Tibial nerve (tissue), 4 donors: ENCODE measurements around the gene PRMT2. TPM values are rescaled to one million over a fixed set of nuclear protein-coding genes. Genes with fewer than 3 reads are reported as not detected.

Source experiments
- DNase-seq, 2 donors: peaks; one replicate each; pipeline ENCODE4 v3.0.0-alpha.2; 2019; ENCODE audit warnings: low spot score in 2 of 2
- H3K27ac ChIP-seq, 4 donors: fragments of 200-600 bp; sonication (generic) in 3 of 4; one replicate each; pipeline ENCODE4 v1.5.1; 2017 to 2019; ENCODE audit warnings: mild to moderate bottlenecking in 1 of 4
- H3K27me3 ChIP-seq, 2 donors: fragments of 200-600 bp; sonication (generic) in 1 of 2; one replicate each; pipeline versions ENCODE4 v1.5.1 to v1.6.0; 2017 to 2019
- H3K36me3 ChIP-seq, 3 donors: fragments of 200-600 bp; sonication (generic); one replicate each; pipeline ENCODE4 v1.5.1; 2018 to 2019
- H3K4me1 ChIP-seq, 4 donors: fragments of 200-600 bp; sonication (generic) in 3 of 4; one replicate each; pipeline ENCODE4 v1.5.1; 2017 to 2019
- H3K4me3 ChIP-seq, 4 donors: fragments of 200-600 bp; sonication (generic) in 3 of 4; one replicate each; pipeline ENCODE4 v1.5.1; 2017 to 2019; ENCODE audit warnings: mild to moderate bottlenecking in 1 of 4, moderate library complexity in 1 of 4
- H3K9me3 ChIP-seq, 4 donors: fragments of 200-600 bp; sonication (generic) in 3 of 4; one replicate each; pipeline ENCODE4 v1.5.1; 2017 to 2019
- CTCF ChIP-seq, 5 experiments: fragments of 200-600 bp in 3 of 5; fragments of 450-650 bp in 2 of 5; sonication (generic) in 3 of 5; IDR thresholded peaks; one replicate each; pipeline ENCODE4 v1.5.1; 2016 to 2019; ENCODE audit warnings: antibody characterized with exemption in 5 of 5, mild to moderate bottlenecking in 3 of 5, moderate library complexity in 2 of 5
- EP300 ChIP-seq, 2 donors: sonication (generic); formaldehyde crosslinking; IDR thresholded peaks; one replicate each; pipeline ENCODE4 v1.6.1; 2017; ENCODE audit warnings: antibody characterized with exemption in 2 of 2, mild to moderate bottlenecking in 1 of 2
- POLR2A ChIP-seq, 2 donors: fragments of 450-650 bp; IDR thresholded peaks; one replicate each; pipeline ENCODE4 v1.6.1; 2017; ENCODE audit warnings: antibody characterized with exemption in 2 of 2, mild to moderate bottlenecking in 2 of 2, moderate library complexity in 2 of 2
- WGBS, 2 donors: methylation state at CpG; one replicate each; pipeline ENCODE4 v1.1.5; 2018; 5-methylcytosine and 5-hydroxymethylcytosine counted together
- total RNA-seq, 4 donors: library from RNA; depleted of rRNA; stranded (reverse); fragments of >200 nt; gene quantifications; one replicate each; pipeline ENCODE4 v1.1.0, GENCODE V29; 2016

The PRMT2 gene
- total RNA-seq, 4 donors from 2014 or later: 104 to 132 (median 115) TPM

- WGBS, 2 donors: 39 to 40% methylated on average over 7 of the region's 7 CpGs
- Histone ChIP-seq H3K4me3 (peak overlapping the region; percentile 68 to 94 (median 82)), H3K9me3 (no peaks in the 10 kb centered on the region), H3K27ac (peak overlapping the region in 3 of 4 donors; percentile 96 to 99 (median 99)), H3K36me3 (peaks cover 0 to 7% (median 0%) of the 10 kb centered on the region in 3 donors), H3K27me3 (no peaks in the 10 kb centered on the region), H3K4me1 (peaks cover 0 to 66% (median 28%) of the 10 kb centered on the region in 4 donors)
- DNase-seq: no peak
- no peak for TF ChIP-seq EP300 (IDR thresholded peaks at IDR 0.05)
- no peak for TF ChIP-seq POLR2A (IDR thresholded peaks at IDR 0.05)
- TF ChIP-seq CTCF (IDR thresholded peaks at IDR 0.05): no peak
These were observed 1.2 kb downstream of the PRMT2 start for GRCh38 chr21:46636550-46637285.

DNA sequence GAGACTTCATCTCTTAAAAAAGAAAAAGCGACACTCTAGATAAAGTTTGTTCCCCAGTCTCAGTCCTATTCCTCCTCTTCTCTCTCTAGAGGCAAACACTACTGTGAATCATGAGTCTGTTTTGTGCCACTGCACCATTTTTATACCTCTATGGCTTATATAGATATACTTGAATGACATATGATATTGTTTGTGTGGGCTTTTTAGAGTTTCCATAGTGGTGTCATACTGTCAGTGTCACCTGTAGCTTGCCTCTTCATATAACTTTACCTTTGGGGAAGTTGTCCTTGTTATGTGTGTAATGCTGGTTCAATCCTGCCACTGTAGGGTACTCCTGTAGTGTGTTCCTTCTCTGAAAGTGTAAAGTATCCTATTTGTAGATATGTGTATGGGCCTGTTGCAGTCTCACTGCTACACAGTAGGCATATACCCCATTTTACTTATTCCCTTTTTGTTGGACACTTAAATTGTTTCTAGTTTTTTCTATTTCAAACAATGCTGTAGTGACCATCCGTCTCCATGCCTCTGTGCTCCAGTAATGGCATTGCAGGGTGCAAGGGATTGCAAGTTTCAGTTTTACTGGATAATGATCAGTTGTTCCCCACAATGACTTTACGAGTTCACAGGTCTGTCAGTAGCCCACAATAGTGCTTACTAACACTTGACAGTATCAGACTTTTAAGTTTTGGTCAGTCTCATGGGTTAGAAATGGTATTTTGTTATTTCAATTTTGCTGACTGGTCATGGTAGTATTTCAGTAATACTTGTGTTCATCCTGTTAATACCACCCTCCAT, 2.7 kb downstream of the PRMT2 start:
- Histone ChIP-seq H3K27ac (peak overlapping the region in 2 of 4 donors; percentile 59 to 99), H3K27me3 (no peaks in the 10 kb centered on the region), H3K36me3 (peaks cover 0 to 21% (median 0%) of the 10 kb centered on the region in 3 donors), H3K9me3 (no peaks in the 10 kb centered on the region), H3K4me1 (peaks cover 0 to 70% (median 28%) of the 10 kb centered on the region in 4 donors), H3K4me3 (peak overlapping the region in 2 of 4 donors; percentile 15 to 20)
- DNase-seq: no peak
- WGBS, 2 donors: 18 to 25% methylated on average over 3 of the region's 3 CpGs
- TF ChIP-seq CTCF (IDR thresholded peaks at IDR 0.05) (no peak), POLR2A (IDR thresholded peaks at IDR 0.05) (no peak), EP300 (IDR thresholded peaks at IDR 0.05) (no peak)

- H3K4me1 ChIP-seq: peaks cover 0 to 64% (median 28%) of the 10 kb centered on the region in 4 donors
- TF ChIP-seq EP300 (IDR thresholded peaks at IDR 0.05) (no peak), CTCF (IDR thresholded peaks at IDR 0.05) (peak; percentile 28 to 57 (median 43))
- WGBS, 2 donors: 70 to 71% methylated on average over 8 of the region's 8 CpGs
These were observed 4.3 kb downstream of the PRMT2 start for GRCh38 chr21:46639489-46640386.

DNA sequence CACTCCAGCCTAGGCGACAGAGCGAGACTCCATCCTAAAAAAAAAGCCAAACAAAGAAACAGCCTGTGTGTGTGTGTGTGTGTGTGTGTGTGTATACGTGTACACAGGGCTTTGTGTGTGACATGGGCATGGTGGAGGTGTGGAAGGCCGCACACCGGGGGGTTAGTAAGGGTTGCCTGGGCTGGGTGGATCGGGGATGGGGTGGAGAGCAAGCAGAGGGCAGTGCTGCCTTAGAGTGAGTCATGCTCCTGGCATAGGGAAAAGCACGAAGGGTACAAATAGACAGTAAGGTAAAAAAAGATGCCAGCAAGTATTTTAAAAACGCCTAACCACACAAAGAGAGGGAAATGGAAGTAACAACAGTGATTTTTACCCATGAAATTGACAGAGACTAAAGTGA, 6.2 kb downstream of the PRMT2 start:
- Histone ChIP-seq H3K9me3 (no peaks in the 10 kb centered on the region), H3K4me1 (peaks cover 0 to 60% (median 22%) of the 10 kb centered on the region in 4 donors), H3K27me3 (no peaks in the 10 kb centered on the region), H3K27ac (no peak overlapping the region), H3K36me3 (peaks cover 0 to 56% (median 0%) of the 10 kb centered on the region in 3 donors), H3K4me3 (no peak overlapping the region)
- TF ChIP-seq CTCF (IDR thresholded peaks at IDR 0.05) (no peak), EP300 (IDR thresholded peaks at IDR 0.05) (no peak), POLR2A (IDR thresholded peaks at IDR 0.05) (no peak)
- DNase-seq: no peak
- WGBS, 2 donors: 67 to 73% methylated on average over 8 of the region's 8 CpGs

More at GRCh38 chr21:46639489-46640386, 4.3 kb downstream of the PRMT2 start:
- Histone ChIP-seq H3K36me3 (peaks cover 0 to 37% (median 0%) of the 10 kb centered on the region in 3 donors), H3K4me3 (no peak overlapping the region), H3K27me3 (no peaks in the 10 kb centered on the region), H3K27ac (peak overlapping the region in 2 of 4 donors; percentile 32 to 99), H3K9me3 (no peaks in the 10 kb centered on the region)
- DNase-seq: no peak
